Neural cell (in vitro differentiated cells): ENCODE data around the gene NF2. TPM values are rescaled to one million over a fixed set of nuclear protein-coding genes. Genes with fewer than 3 reads are reported as not detected.

Experiments used
- H2AFZ ChIP-seq: fragments of 200-600, 300-800 bp; sonication (generic), shearing (Covaris generic); 2 replicates; pipeline ENCODE4 v1.6.0; 2014; ENCODE audit warnings: low read depth, mild to moderate bottlenecking, antibody characterized with exemption, low read length, moderate library complexity
- H3F3A ChIP-seq: fragments of 200-600 bp; shearing (Covaris generic); 2 replicates; pipeline ENCODE4 v1.6.1; 2016; ENCODE audit warnings: mild to moderate bottlenecking, moderate library complexity, mixed read lengths, antibody characterized with exemption, low read length; ENCODE audit not compliant: insufficient read depth, poor library complexity, severe bottlenecking
- H3K27ac ChIP-seq: fragments of 200-600, 300-800 bp; sonication (generic), shearing (Covaris generic); 2 replicates; pipeline ENCODE4 v1.5.1; 2014; ENCODE audit warnings: mild to moderate bottlenecking, low read length, moderate library complexity
- H3K27me3 ChIP-seq: fragments of 300-800, 200-600 bp; sonication (generic), shearing (Covaris generic); 2 replicates; pipeline ENCODE4 v1.6.0; 2014; ENCODE audit warnings: mild to moderate bottlenecking, low read depth, low read length, moderate library complexity; ENCODE audit not compliant: insufficient read depth
- H3K36me3 ChIP-seq: fragments of 300-800, 200-600 bp; sonication (generic), shearing (Covaris generic); 2 replicates; pipeline ENCODE4 v1.5.1; 2014; ENCODE audit warnings: mild to moderate bottlenecking, antibody characterized with exemption, low read length, moderate library complexity; ENCODE audit not compliant: insufficient read depth
- H3K4me2 ChIP-seq: fragments of 300-800, 200-600 bp; sonication (generic), shearing (Covaris generic); 2 replicates; pipeline ENCODE4 v1.6.0; 2014; ENCODE audit warnings: mild to moderate bottlenecking, low read length
- H3K4me3 ChIP-seq: fragments of 300-800, 200-600 bp; sonication (generic), shearing (Covaris generic); 2 replicates; pipeline ENCODE4 v1.5.1; 2014; ENCODE audit warnings: mild to moderate bottlenecking, low read length, moderate library complexity
- H3K79me2 ChIP-seq: fragments of 200-600 bp; shearing (Covaris generic); replicated peaks from 2 replicates; pipeline ENCODE4 v1.6.0; 2014; ENCODE audit warnings: mild to moderate bottlenecking, low read length, moderate library complexity; ENCODE audit not compliant: insufficient read depth
- H3K9ac ChIP-seq: fragments of 300-800, 200-600 bp; sonication (generic), shearing (Covaris generic); 2 replicates; pipeline ENCODE4 v1.6.1; 2016; ENCODE audit warnings: mild to moderate bottlenecking, low read length, mixed read lengths
- H3K9me2 ChIP-seq: fragments of 200-600 bp; shearing (Covaris generic); 2 replicates; pipeline ENCODE4 v1.6.1; 2016; ENCODE audit warnings: mild to moderate bottlenecking, low read length, mixed read lengths; ENCODE audit not compliant: insufficient read depth
- H3K9me3 ChIP-seq: fragments of 200-600, 300-800 bp; sonication (generic), shearing (Covaris generic); 2 replicates; pipeline ENCODE4 v1.6.1; 2016; ENCODE audit warnings: mild to moderate bottlenecking, mixed run types, low read length, moderate library complexity, mixed read lengths
- H4K20me1 ChIP-seq: fragments of 200-600 bp; shearing (Covaris generic); 2 replicates; pipeline ENCODE4 v1.6.1; 2016; ENCODE audit warnings: mild to moderate bottlenecking, mixed run types; ENCODE audit not compliant: insufficient read depth
- CTCF ChIP-seq: fragments of 450-650 bp; IDR thresholded peaks from 2 replicates; pipeline ENCODE4 v1.5.1; 2014; ENCODE audit warnings: antibody characterized with exemption, mild to moderate bottlenecking, moderate library complexity; ENCODE audit not compliant: poor library complexity, severe bottlenecking
- EP300 ChIP-seq: fragments of 450-650 bp; conservative IDR thresholded peaks from 2 replicates; pipeline ENCODE4 v1.6.1; 2014; ENCODE audit warnings: antibody characterized with exemption, mild to moderate bottlenecking, moderate library complexity; ENCODE audit not compliant: poor library complexity, severe bottlenecking
- EZH2 ChIP-seq: fragments of 200-600, 300-800 bp; shearing (Covaris generic), sonication (generic); IDR thresholded peaks from 2 replicates; pipeline ENCODE4 v1.6.1; 2014; ENCODE audit warnings: antibody characterized with exemption, low read length, borderline replicate concordance, mild to moderate bottlenecking; ENCODE audit not compliant: insufficient read depth, poor library complexity, severe bottlenecking
- MXI1 ChIP-seq: fragments of 450-650 bp; conservative IDR thresholded peaks from 2 replicates; pipeline ENCODE4 v1.6.1; 2014; ENCODE audit warnings: antibody characterized with exemption, mild to moderate bottlenecking; ENCODE audit not compliant: poor library complexity, severe bottlenecking
- POLR2AphosphoS5 ChIP-seq: IDR thresholded peaks from 2 replicates; pipeline ENCODE4 v1.6.1; 2012
- RAD21 ChIP-seq: fragments of 450-650 bp; conservative IDR thresholded peaks from 2 replicates; pipeline ENCODE4 v1.6.1; 2014; ENCODE audit warnings: antibody characterized with exemption, mild to moderate bottlenecking, moderate library complexity
- SMC3 ChIP-seq: fragments of 450-650 bp; conservative IDR thresholded peaks from 2 replicates; pipeline ENCODE4 v1.6.1; 2014; ENCODE audit warnings: antibody characterized with exemption, mild to moderate bottlenecking, moderate library complexity; ENCODE audit not compliant: poor library complexity
- TAF1 ChIP-seq: IDR thresholded peaks from 2 replicates; pipeline ENCODE4 v1.6.1; 2012; ENCODE audit warnings: low read depth
- polyA plus RNA-seq: library from polyadenylated mRNA; depleted of rRNA; stranded (reverse); fragments of >200 nt; gene quantifications from 2 replicates; pipeline ENCODE4 v1.2.3, GENCODE V29; 2014
- TF ChIP-seq, protein P1 (sequence below): IDR thresholded peaks from 2 replicates; pipeline ENCODE4 v1.6.1; 2012; ENCODE audit warnings: borderline replicate concordance

NF2 gene
- polyA plus RNA-seq, 1 donor from 2014 or later: 18.7 TPM

DNA sequence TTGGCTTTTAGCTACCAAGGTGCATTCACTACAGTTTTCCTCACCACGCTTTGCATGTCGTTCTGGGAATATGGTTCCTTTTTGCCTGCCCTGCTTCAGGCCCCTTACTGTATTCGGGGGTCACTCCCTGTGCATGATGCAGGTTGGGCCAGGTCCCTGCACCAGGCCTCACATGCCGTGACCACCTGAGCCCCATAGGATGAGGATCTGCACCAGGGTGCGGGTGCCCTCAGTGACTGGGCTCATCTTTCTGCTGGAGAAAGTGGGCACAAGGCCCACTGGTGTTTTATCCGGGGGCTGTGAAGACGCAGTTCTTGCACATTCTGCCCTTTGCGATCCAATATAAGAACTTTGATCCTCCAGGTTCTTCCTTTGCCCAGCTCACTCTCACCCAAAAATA lies 70.7 kb downstream of the NF2 start:
- no peaks in the 10 kb centered on the region for H3K9me3 ChIP-seq
- no peak overlapping the region for H2AFZ ChIP-seq
- no peak overlapping the region for H3K4me3 ChIP-seq
- H3K4me2 ChIP-seq: no peak overlapping the region
- H3F3A ChIP-seq: no peaks in the 10 kb centered on the region
- no peaks in the 10 kb centered on the region for H3K79me2 ChIP-seq
- no peak overlapping the region for H3K27ac ChIP-seq
- no peaks in the 10 kb centered on the region for H4K20me1 ChIP-seq
- peaks cover 4% of the 10 kb centered on the region for H3K36me3 ChIP-seq
- no peak for TF ChIP-seq SMC3
- no peak for TF ChIP-seq POLR2AphosphoS5
- TF ChIP-seq MXI1: no peak
- no peak for TF ChIP-seq TAF1
- TF ChIP-seq EP300: no peak
- TF ChIP-seq EZH2: no peak
- no peak for TF ChIP-seq RAD21
- TF ChIP-seq CTCF: no peak
- H3K27me3 ChIP-seq: no peaks in the 10 kb centered on the region
- H3K9me2 ChIP-seq: no peaks in the 10 kb centered on the region
- no peak overlapping the region for H3K9ac ChIP-seq

- no peaks in the 10 kb centered on the region for H3K9me3 ChIP-seq
- no peak overlapping the region for H3K4me2 ChIP-seq
- no peak overlapping the region for H3K27ac ChIP-seq
- H3K9me2 ChIP-seq: no peaks in the 10 kb centered on the region
- no peak overlapping the region for H3K9ac ChIP-seq
- H2AFZ ChIP-seq: no peak overlapping the region
- peaks cover 4% of the 10 kb centered on the region for H3K36me3 ChIP-seq
- H3F3A ChIP-seq: no peaks in the 10 kb centered on the region
- no peaks in the 10 kb centered on the region for H4K20me1 ChIP-seq
- H3K27me3 ChIP-seq: no peaks in the 10 kb centered on the region
- H3K4me3 ChIP-seq: no peak overlapping the region
- TF ChIP-seq RAD21 (no peak), POLR2AphosphoS5 (no peak), EP300 (no peak), TAF1 (no peak), EZH2 (no peak), SMC3 (no peak), CTCF (no peak), MXI1 (no peak)
- TF ChIP-seq, protein P1, sequence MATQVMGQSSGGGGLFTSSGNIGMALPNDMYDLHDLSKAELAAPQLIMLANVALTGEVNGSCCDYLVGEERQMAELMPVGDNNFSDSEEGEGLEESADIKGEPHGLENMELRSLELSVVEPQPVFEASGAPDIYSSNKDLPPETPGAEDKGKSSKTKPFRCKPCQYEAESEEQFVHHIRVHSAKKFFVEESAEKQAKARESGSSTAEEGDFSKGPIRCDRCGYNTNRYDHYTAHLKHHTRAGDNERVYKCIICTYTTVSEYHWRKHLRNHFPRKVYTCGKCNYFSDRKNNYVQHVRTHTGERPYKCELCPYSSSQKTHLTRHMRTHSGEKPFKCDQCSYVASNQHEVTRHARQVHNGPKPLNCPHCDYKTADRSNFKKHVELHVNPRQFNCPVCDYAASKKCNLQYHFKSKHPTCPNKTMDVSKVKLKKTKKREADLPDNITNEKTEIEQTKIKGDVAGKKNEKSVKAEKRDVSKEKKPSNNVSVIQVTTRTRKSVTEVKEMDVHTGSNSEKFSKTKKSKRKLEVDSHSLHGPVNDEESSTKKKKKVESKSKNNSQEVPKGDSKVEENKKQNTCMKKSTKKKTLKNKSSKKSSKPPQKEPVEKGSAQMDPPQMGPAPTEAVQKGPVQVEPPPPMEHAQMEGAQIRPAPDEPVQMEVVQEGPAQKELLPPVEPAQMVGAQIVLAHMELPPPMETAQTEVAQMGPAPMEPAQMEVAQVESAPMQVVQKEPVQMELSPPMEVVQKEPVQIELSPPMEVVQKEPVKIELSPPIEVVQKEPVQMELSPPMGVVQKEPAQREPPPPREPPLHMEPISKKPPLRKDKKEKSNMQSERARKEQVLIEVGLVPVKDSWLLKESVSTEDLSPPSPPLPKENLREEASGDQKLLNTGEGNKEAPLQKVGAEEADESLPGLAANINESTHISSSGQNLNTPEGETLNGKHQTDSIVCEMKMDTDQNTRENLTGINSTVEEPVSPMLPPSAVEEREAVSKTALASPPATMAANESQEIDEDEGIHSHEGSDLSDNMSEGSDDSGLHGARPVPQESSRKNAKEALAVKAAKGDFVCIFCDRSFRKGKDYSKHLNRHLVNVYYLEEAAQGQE: no peak
- no peaks in the 10 kb centered on the region for H3K79me2 ChIP-seq
Observed at GRCh38 chr22:29679316-29679715, 75.9 kb downstream of the NF2 start.
